ENCODE results near the gene UNC93A. TPM values are rescaled to one million over a fixed set of nuclear protein-coding genes. Genes with fewer than 3 reads are reported as not detected.
"Not testable (repeated sequence)": the region's sequence is repeated elsewhere in the genome, so short reads cannot be mapped to it uniquely, and the experiment has no call there.

UNC93A gene
- total and polyA plus RNA-seq, 5 donors from 2014 or later, result not detected

GRCh38 chr6:167284565-167284964 is 6.5 kb upstream of the UNC93A start:
- not testable (repeated sequence) for H3K27ac ChIP-seq (ENCODE audit: insufficient read depth, low read length, poor library complexity, severe bottlenecking); H3K4me3 Mint-ChIP-seq; H3K27ac Mint-ChIP-seq; H3K4me1 ChIP-seq (ENCODE audit: control insufficient read depth, insufficient read depth, low read length, poor library complexity, severe bottlenecking); H3K9me3 Mint-ChIP-seq; H3K36me3 Mint-ChIP-seq; DNase-seq; ATAC-seq (ENCODE audit: low read depth in 2 of 2); H3K36me3 ChIP-seq (ENCODE audit: control insufficient read depth, insufficient read depth, low read length); H3K4me3 ChIP-seq (ENCODE audit: low read depth, low read length); H3K27me3 ChIP-seq (ENCODE audit: control insufficient read depth, insufficient read depth, low read length); H3K4me1 Mint-ChIP-seq; H3K9me3 ChIP-seq (ENCODE audit: control insufficient read depth in 2 of 2, low read length in 2 of 2)
- H3K27me3 Mint-ChIP-seq, result peaks cover 25% of the 10 kb centered on the region

- no peak overlapping the region for H3K4me3 Mint-ChIP-seq
- ATAC-seq (ENCODE audit: low read depth in 2 of 2) (no peak), DNase-seq (no peak)
- Histone ChIP-seq H3K4me3 (ENCODE audit: low read depth, low read length) (no peak overlapping the region), H3K9me3 (ENCODE audit: control insufficient read depth in 2 of 2, low read length in 2 of 2) (no peaks in the 10 kb centered on the region), H3K27ac (ENCODE audit: insufficient read depth, low read length, poor library complexity, severe bottlenecking) (no peak overlapping the region), H3K4me1 (ENCODE audit: control insufficient read depth, insufficient read depth, low read length, poor library complexity, severe bottlenecking) (no peaks in the 10 kb centered on the region), H3K36me3 (ENCODE audit: control insufficient read depth, insufficient read depth, low read length) (no peaks in the 10 kb centered on the region), H3K27me3 (ENCODE audit: control insufficient read depth, insufficient read depth, low read length) (no peaks in the 10 kb centered on the region)
- H3K4me1 Mint-ChIP-seq, result no peaks in the 10 kb centered on the region
- H3K9me3 Mint-ChIP-seq, result peaks cover 0 to 2% (median 0%) of the 10 kb centered on the region in 7 donors
- no peaks in the 10 kb centered on the region for H3K36me3 Mint-ChIP-seq
- H3K27ac Mint-ChIP-seq, result no peak overlapping the region
- peaks cover 20% of the 10 kb centered on the region for H3K27me3 Mint-ChIP-seq
Observed at GRCh38 chr6:167285077-167285770, 5.9 kb upstream of the UNC93A start.

GRCh38 chr6:167287513-167288048 is 3.5 kb upstream of the UNC93A start:
- H3K36me3 Mint-ChIP-seq, result no peaks in the 10 kb centered on the region
- Histone ChIP-seq H3K27me3 (ENCODE audit: control insufficient read depth, insufficient read depth, low read length) (no peaks in the 10 kb centered on the region), H3K9me3 (ENCODE audit: control insufficient read depth in 2 of 2, low read length in 2 of 2) (no peaks in the 10 kb centered on the region), H3K27ac (ENCODE audit: insufficient read depth, low read length, poor library complexity, severe bottlenecking) (no peak overlapping the region), H3K36me3 (ENCODE audit: control insufficient read depth, insufficient read depth, low read length) (no peaks in the 10 kb centered on the region), H3K4me3 (ENCODE audit: low read depth, low read length) (no peak overlapping the region), H3K4me1 (ENCODE audit: control insufficient read depth, insufficient read depth, low read length, poor library complexity, severe bottlenecking) (no peaks in the 10 kb centered on the region)
- no peaks in the 10 kb centered on the region for H3K4me1 Mint-ChIP-seq
- ATAC-seq (ENCODE audit: low read depth in 2 of 2), result no peak
- H3K27me3 Mint-ChIP-seq, result peaks cover 6% of the 10 kb centered on the region
- H3K9me3 Mint-ChIP-seq, result peaks cover 0 to 2% (median 0%) of the 10 kb centered on the region in 7 donors
- DNase-seq, result no peak
- no peak overlapping the region for H3K27ac Mint-ChIP-seq
- H3K4me3 Mint-ChIP-seq, result no peak overlapping the region

GRCh38 chr6:167288591-167289225 is 2.4 kb upstream of the UNC93A start:
- H3K27ac ChIP-seq (ENCODE audit: insufficient read depth, low read length, poor library complexity, severe bottlenecking); H3K27ac Mint-ChIP-seq; H3K4me1 Mint-ChIP-seq; H3K27me3 Mint-ChIP-seq; H3K36me3 Mint-ChIP-seq; H3K27me3 ChIP-seq (ENCODE audit: control insufficient read depth, insufficient read depth, low read length); H3K9me3 ChIP-seq (ENCODE audit: control insufficient read depth in 2 of 2, low read length in 2 of 2); H3K9me3 Mint-ChIP-seq; H3K4me3 ChIP-seq (ENCODE audit: low read depth, low read length); H3K36me3 ChIP-seq (ENCODE audit: control insufficient read depth, insufficient read depth, low read length); H3K4me3 Mint-ChIP-seq; H3K4me1 ChIP-seq (ENCODE audit: control insufficient read depth, insufficient read depth, low read length, poor library complexity, severe bottlenecking): not testable (repeated sequence)
- ATAC-seq (ENCODE audit: low read depth in 2 of 2) (peak; percentile 61 to 70), DNase-seq (peak in 2 of 3 donors; percentile 48 to 51)

GRCh38 chr6:167289291-167289690 is 1.8 kb upstream of the UNC93A start:
- not testable (repeated sequence) for H3K27ac Mint-ChIP-seq; H3K4me1 Mint-ChIP-seq; H3K27ac ChIP-seq (ENCODE audit: insufficient read depth, low read length, poor library complexity, severe bottlenecking); H3K27me3 Mint-ChIP-seq; H3K36me3 ChIP-seq (ENCODE audit: control insufficient read depth, insufficient read depth, low read length); DNase-seq; H3K9me3 Mint-ChIP-seq; H3K4me1 ChIP-seq (ENCODE audit: control insufficient read depth, insufficient read depth, low read length, poor library complexity, severe bottlenecking); H3K4me3 ChIP-seq (ENCODE audit: low read depth, low read length); H3K27me3 ChIP-seq (ENCODE audit: control insufficient read depth, insufficient read depth, low read length); ATAC-seq (ENCODE audit: low read depth in 2 of 2); H3K4me3 Mint-ChIP-seq; H3K9me3 ChIP-seq (ENCODE audit: control insufficient read depth in 2 of 2, low read length in 2 of 2); H3K36me3 Mint-ChIP-seq

GRCh38 chr6:167291623-167292300 is 647 bp downstream of the UNC93A start:
- H3K4me3 Mint-ChIP-seq, result no peak overlapping the region
- no peak for ATAC-seq (ENCODE audit: low read depth in 2 of 2)
- H3K27me3 ChIP-seq (ENCODE audit: control insufficient read depth, insufficient read depth, low read length), result no peaks in the 10 kb centered on the region
- H3K27ac Mint-ChIP-seq, result no peak overlapping the region
- H3K36me3 Mint-ChIP-seq, result no peaks in the 10 kb centered on the region
- H3K4me1 ChIP-seq (ENCODE audit: control insufficient read depth, insufficient read depth, low read length, poor library complexity, severe bottlenecking), result no peaks in the 10 kb centered on the region
- no peaks in the 10 kb centered on the region for H3K9me3 ChIP-seq (ENCODE audit: control insufficient read depth in 2 of 2, low read length in 2 of 2)
- DNase-seq, result no peak
- H3K27me3 Mint-ChIP-seq, result no peaks in the 10 kb centered on the region
- no peaks in the 10 kb centered on the region for H3K9me3 Mint-ChIP-seq
- H3K4me1 Mint-ChIP-seq, result no peaks in the 10 kb centered on the region
- no peak overlapping the region for H3K27ac ChIP-seq (ENCODE audit: insufficient read depth, low read length, poor library complexity, severe bottlenecking)
- H3K4me3 ChIP-seq (ENCODE audit: low read depth, low read length), result no peak overlapping the region
- no peaks in the 10 kb centered on the region for H3K36me3 ChIP-seq (ENCODE audit: control insufficient read depth, insufficient read depth, low read length)

- DNase-seq, result no peak
- no peaks in the 10 kb centered on the region for H3K9me3 ChIP-seq (ENCODE audit: control insufficient read depth in 2 of 2, low read length in 2 of 2)
- no peaks in the 10 kb centered on the region for H3K27me3 ChIP-seq (ENCODE audit: control insufficient read depth, insufficient read depth, low read length)
- Mint-ChIP-seq H3K36me3 (no peaks in the 10 kb centered on the region), H3K9me3 (no peaks in the 10 kb centered on the region), H3K4me3 (no peak overlapping the region), H3K4me1 (no peaks in the 10 kb centered on the region), H3K27me3 (no peaks in the 10 kb centered on the region), H3K27ac (no peak overlapping the region)
- H3K36me3 ChIP-seq (ENCODE audit: control insufficient read depth, insufficient read depth, low read length), result no peaks in the 10 kb centered on the region
- no peak for ATAC-seq (ENCODE audit: low read depth in 2 of 2)
- H3K27ac ChIP-seq (ENCODE audit: insufficient read depth, low read length, poor library complexity, severe bottlenecking), result no peak overlapping the region
- H3K4me1 ChIP-seq (ENCODE audit: control insufficient read depth, insufficient read depth, low read length, poor library complexity, severe bottlenecking), result no peaks in the 10 kb centered on the region
- no peak overlapping the region for H3K4me3 ChIP-seq (ENCODE audit: low read depth, low read length)
Observed at GRCh38 chr6:167292301-167293087, 1.4 kb downstream of the UNC93A start.

Measured in CD4-positive, CD25-positive, alpha-beta regulatory T cell (primary cell).